ENCODE measurements around the gene PHKG1. TPM values are rescaled to one million over a fixed set of nuclear protein-coding genes. Genes with fewer than 3 reads are reported as not detected.

PHKG1 gene
- 0.31 to 0.83 TPM (median 0.65 TPM) in 5 replicates for total RNA-seq (2022; extraction: Qiagen RNA extraction)

GRCh38 chr7:56092789-56093531, at the start of gene PHKG1:
Gene PHKG1 (minus strand): TSS chr7:56092952. CDS start chr7:56088941, 4,011 bp downstream.

GRCh38 chr7:56115852-56116538, 23.2 kb upstream of the PHKG1 start, which contains the start of gene NUPR2:
Gene NUPR2 (minus strand): TSS chr7:56116417. CDS start chr7:56116314, 103 bp downstream.

GRCh38 chr7:56106108-56107073, 13.6 kb upstream of the PHKG1 start, which contains the start of gene CHCHD2:
Gene CHCHD2 (minus strand): TSS chr7:56106476. CDS start chr7:56106413, 63 bp downstream.

GRCh38 chr7:56063882-56064625, 28.7 kb downstream of the PHKG1 start, which contains the start of gene SUMF2:
Gene SUMF2 (plus strand): TSS chr7:56064286. CDS start chr7:56064312, 26 bp downstream.

GRCh38 chr7:56051339-56052191, 41.2 kb downstream of the PHKG1 start, which contains the start of the genes CCT6A and PSPH:
Gene CCT6A (plus strand): TSS chr7:56051765. CDS start chr7:56051849, 84 bp downstream.
Gene PSPH (minus strand): TSS chr7:56051444. CDS start chr7:56021212, 30,232 bp downstream.

Other genes starting within 250 kb of the PHKG1 start
- not detected in 5 replicates for gene SEPTIN14, start 230.2 kb downstream of the PHKG1 start, total RNA-seq (2022; extraction: Qiagen RNA extraction)
- 0.61 to 1.4 TPM (median 0.87 TPM) in 5 replicates for gene ZNF713, start 205.5 kb downstream of the PHKG1 start, total RNA-seq (2022; extraction: Qiagen RNA extraction)
- 24.3 to 29.9 TPM (median 25.7 TPM) in 5 replicates for gene MRPS17, start 141.1 kb downstream of the PHKG1 start, total RNA-seq (2022; extraction: Qiagen RNA extraction)
- gene NIPSNAP2, start 128.4 kb downstream of the PHKG1 start, total RNA-seq (2022; extraction: Qiagen RNA extraction), result 42.9 to 54.9 TPM (median 49.1 TPM) in 5 replicates
- 24.3 to 35.0 TPM (median 25.7 TPM) in 5 replicates for gene PSPH, start 41.5 kb downstream of the PHKG1 start, total RNA-seq (2022; extraction: Qiagen RNA extraction)
- gene CCT6A, start 41.2 kb downstream of the PHKG1 start, total RNA-seq (2022; extraction: Qiagen RNA extraction), result 260 to 305 TPM (median 271 TPM) in 5 replicates
- gene SUMF2, start 28.7 kb downstream of the PHKG1 start, total RNA-seq (2022; extraction: Qiagen RNA extraction), result 109 to 116 TPM (median 114 TPM) in 5 replicates
- gene CHCHD2, start 13.5 kb upstream of the PHKG1 start, total RNA-seq (2022; extraction: Qiagen RNA extraction), result 552 to 780 TPM (median 704 TPM) in 5 replicates
- gene NUPR2, start 23.5 kb upstream of the PHKG1 start, total RNA-seq (2022; extraction: Qiagen RNA extraction), result not detected in 5 replicates

Measured in A549 treated with CORT108297 at 1 μM for 4 hours (cell line).